Measurements from ENCODE around the gene MEOX2.

The MEOX2 gene

GRCh38 chr7:15643000-15643705, 43.3 kb downstream of the MEOX2 start:
- no peak overlapping the region for H3K4me3 ChIP-seq (replicated peaks; ENCODE audit: insufficient read depth, low read length)
- H3K27ac ChIP-seq (replicated peaks) = no peak overlapping the region
- H3K27me3 ChIP-seq (ENCODE audit: insufficient read depth, poor library complexity, severe bottlenecking) = no peaks in the 10 kb centered on the region
- TF ChIP-seq, protein P1, sequence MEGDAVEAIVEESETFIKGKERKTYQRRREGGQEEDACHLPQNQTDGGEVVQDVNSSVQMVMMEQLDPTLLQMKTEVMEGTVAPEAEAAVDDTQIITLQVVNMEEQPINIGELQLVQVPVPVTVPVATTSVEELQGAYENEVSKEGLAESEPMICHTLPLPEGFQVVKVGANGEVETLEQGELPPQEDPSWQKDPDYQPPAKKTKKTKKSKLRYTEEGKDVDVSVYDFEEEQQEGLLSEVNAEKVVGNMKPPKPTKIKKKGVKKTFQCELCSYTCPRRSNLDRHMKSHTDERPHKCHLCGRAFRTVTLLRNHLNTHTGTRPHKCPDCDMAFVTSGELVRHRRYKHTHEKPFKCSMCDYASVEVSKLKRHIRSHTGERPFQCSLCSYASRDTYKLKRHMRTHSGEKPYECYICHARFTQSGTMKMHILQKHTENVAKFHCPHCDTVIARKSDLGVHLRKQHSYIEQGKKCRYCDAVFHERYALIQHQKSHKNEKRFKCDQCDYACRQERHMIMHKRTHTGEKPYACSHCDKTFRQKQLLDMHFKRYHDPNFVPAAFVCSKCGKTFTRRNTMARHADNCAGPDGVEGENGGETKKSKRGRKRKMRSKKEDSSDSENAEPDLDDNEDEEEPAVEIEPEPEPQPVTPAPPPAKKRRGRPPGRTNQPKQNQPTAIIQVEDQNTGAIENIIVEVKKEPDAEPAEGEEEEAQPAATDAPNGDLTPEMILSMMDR (IDR thresholded peaks at IDR 0.05; ENCODE audit: insufficient read depth, low read length) = no peak
- TF ChIP-seq REST (IDR thresholded peaks at IDR 0.05; ENCODE audit: insufficient replicate concordance, low read depth) (no peak), SPI1 (IDR thresholded peaks at IDR 0.05; ENCODE audit: borderline replicate concordance, low read depth) (no peak), POLR2AphosphoS5 (IDR thresholded peaks at IDR 0.05; ENCODE audit: low read depth) (no peak), GABPA (IDR thresholded peaks at IDR 0.05; ENCODE audit: low read depth) (no peak)
- no peak for DNase-seq (ENCODE audit: low read depth in 1 of 2, low spot score in 1 of 2)

DNA sequence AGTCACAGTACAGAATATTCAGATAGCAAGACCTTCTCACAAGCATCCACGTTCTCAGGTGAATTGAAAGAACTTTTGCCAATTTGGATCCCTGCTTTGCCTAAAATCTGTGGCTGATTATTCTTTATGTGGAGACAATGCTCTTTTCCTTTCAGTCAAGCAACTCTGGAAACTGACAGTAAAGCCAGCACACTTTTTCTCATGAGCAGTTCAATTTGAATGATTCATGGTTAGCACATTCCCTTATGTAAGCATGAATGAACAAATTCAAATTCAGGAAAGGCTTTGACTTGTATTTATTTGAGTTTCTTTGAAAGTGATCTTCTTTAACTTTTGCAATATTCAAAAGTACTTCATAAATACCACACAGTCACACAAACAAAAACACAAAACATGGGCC, 57.6 kb downstream of the MEOX2 start:
- no peak for DNase-seq (ENCODE audit: low read depth in 1 of 2, low spot score in 1 of 2)
- TF ChIP-seq GABPA (IDR thresholded peaks at IDR 0.05; ENCODE audit: low read depth) = no peak
- no peak for TF ChIP-seq POLR2AphosphoS5 (IDR thresholded peaks at IDR 0.05; ENCODE audit: low read depth)
- TF ChIP-seq, protein P1 (IDR thresholded peaks at IDR 0.05; ENCODE audit: insufficient read depth, low read length) = no peak
- TF ChIP-seq REST (IDR thresholded peaks at IDR 0.05; ENCODE audit: insufficient replicate concordance, low read depth) = no peak
- no peak for TF ChIP-seq SPI1 (IDR thresholded peaks at IDR 0.05; ENCODE audit: borderline replicate concordance, low read depth)
- no peak overlapping the region for H3K4me3 ChIP-seq (replicated peaks; ENCODE audit: insufficient read depth, low read length)
- H3K27ac ChIP-seq (replicated peaks) = no peak overlapping the region
- no peaks in the 10 kb centered on the region for H3K27me3 ChIP-seq (ENCODE audit: insufficient read depth, poor library complexity, severe bottlenecking)

DNA sequence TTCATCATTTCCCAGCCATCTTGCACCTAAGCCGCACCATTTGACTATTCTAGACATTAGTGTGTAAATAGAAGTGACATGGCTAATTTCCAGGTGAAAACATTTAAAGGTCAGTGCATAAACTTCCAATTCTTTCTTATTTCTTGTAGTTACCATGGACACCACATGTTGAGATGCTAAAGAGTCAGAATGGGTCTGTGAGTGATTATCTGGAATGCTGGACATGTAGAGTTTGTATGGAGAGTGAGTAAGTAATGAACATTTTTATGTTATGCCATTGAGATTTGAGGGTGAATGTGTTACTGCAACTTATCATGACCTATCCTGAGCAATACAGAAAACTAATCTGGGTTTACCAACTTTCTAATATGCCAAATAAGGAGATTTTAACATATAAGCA, 60.4 kb downstream of the MEOX2 start:
- H3K27ac ChIP-seq (replicated peaks) = no peak overlapping the region
- DNase-seq (ENCODE audit: low read depth in 1 of 2, low spot score in 1 of 2) = no peak

More for the DNA sequence above, 60.4 kb downstream of the MEOX2 start:
- TF ChIP-seq SPI1 (IDR thresholded peaks at IDR 0.05; ENCODE audit: borderline replicate concordance, low read depth) = no peak
- TF ChIP-seq GABPA (IDR thresholded peaks at IDR 0.05; ENCODE audit: low read depth) = no peak
- TF ChIP-seq POLR2AphosphoS5 (IDR thresholded peaks at IDR 0.05; ENCODE audit: low read depth) = no peak
- TF ChIP-seq, protein P1 (IDR thresholded peaks at IDR 0.05; ENCODE audit: insufficient read depth, low read length) = no peak
- no peak for TF ChIP-seq REST (IDR thresholded peaks at IDR 0.05; ENCODE audit: insufficient replicate concordance, low read depth)
- Histone ChIP-seq H3K4me3 (replicated peaks; ENCODE audit: insufficient read depth, low read length) (no peak overlapping the region), H3K27me3 (ENCODE audit: insufficient read depth, poor library complexity, severe bottlenecking) (no peaks in the 10 kb centered on the region)
